Naive thymus-derived CD4-positive, alpha-beta T cell (primary cell): ENCODE results near the gene PEX10. TPM values are rescaled to one million over a fixed set of nuclear protein-coding genes. Genes with fewer than 3 reads are reported as not detected.
"Not testable (repeated sequence)": the region's sequence is repeated elsewhere in the genome, so short reads cannot be mapped to it uniquely, and the experiment has no call there.

Experiments
- ATAC-seq: fragments of 150-1000 bp; cut with Tn5 transposase; 2 replicates; pipeline ENCODE4 v1.10.0; 2021; ENCODE audit warnings: mild to moderate bottlenecking, moderate library complexity
- CTCF ChIA-PET: fragments of 350-600 bp; sonication (Branson Sonifier 250); formaldehyde crosslinking; loops from one replicate; lab custom pipeline; 2021; ENCODE audit warnings: antibody characterized with exemption; lab: Charles Lee
- POLR2A ChIA-PET: fragments of 350-600 bp; sonication (Branson Sonifier 250); formaldehyde crosslinking; loops from one replicate; lab custom pipeline; 2021; ENCODE audit warnings: antibody characterized with exemption, inconsistent platforms; lab: Charles Lee
- DNase-seq, 9 donors: peaks; one replicate each; pipeline versions ENCODE4 v3.0.0 to v3.0.0-alpha.2; 2020 to 2022; ENCODE audit warnings: mixed read lengths in 1 of 9
- H3K27ac ChIP-seq: one replicate; pipeline ENCODE4 v1.7.0; 2013; ENCODE audit warnings: mild to moderate bottlenecking, low read depth, low read length, moderate library complexity
- H3K27me3 ChIP-seq, 2 donors: one replicate each; pipeline ENCODE4 v1.7.0; 2013; ENCODE audit warnings: low read length in 2 of 2, mild to moderate bottlenecking in 2 of 2, moderate library complexity in 2 of 2; ENCODE audit not compliant: control insufficient read depth in 2 of 2, insufficient read depth in 2 of 2
- H3K36me3 ChIP-seq, 3 experiments: 1 replicate in 2 of 3; 2 replicates in 1 of 3; pipeline ENCODE4 v1.7.0; 2013; ENCODE audit warnings: low read length in 3 of 3, mild to moderate bottlenecking in 3 of 3, moderate library complexity in 1 of 3; ENCODE audit not compliant: insufficient read depth in 3 of 3, control insufficient read depth in 2 of 3
- H3K4me1 ChIP-seq, 2 donors: one replicate each; pipeline ENCODE4 v1.7.0; 2013; ENCODE audit warnings: low read length in 2 of 2, mild to moderate bottlenecking in 2 of 2, moderate library complexity in 1 of 2; ENCODE audit not compliant: control insufficient read depth in 2 of 2, insufficient read depth in 2 of 2
- H3K4me3 ChIP-seq: 2 replicates; pipeline ENCODE4 v1.7.0; 2013; ENCODE audit warnings: mild to moderate bottlenecking, low read length
- H3K9me3 ChIP-seq, 3 experiments: 1 replicate in 2 of 3; 2 replicates in 1 of 3; pipeline ENCODE4 v1.7.0; 2013; ENCODE audit warnings: low read length in 3 of 3; ENCODE audit not compliant: control insufficient read depth in 2 of 3
- H3K27ac Mint-ChIP-seq, 9 donors: one replicate each; pipeline ENCODE4 v1.8.0; 2020 to 2022; ENCODE audit warnings: mixed read lengths in 9 of 9, mild to moderate bottlenecking in 8 of 9, moderate library complexity in 5 of 9, inconsistent platforms in 2 of 9
- H3K27me3 Mint-ChIP-seq, 5 donors: one replicate each; pipeline ENCODE4 v1.8.0; 2021 to 2022; ENCODE audit warnings: mixed read lengths in 5 of 5, mild to moderate bottlenecking in 1 of 5
- H3K36me3 Mint-ChIP-seq, 5 donors: one replicate each; pipeline ENCODE4 v1.8.0; 2020 to 2022; ENCODE audit warnings: mixed read lengths in 5 of 5, mild to moderate bottlenecking in 3 of 5, inconsistent platforms in 1 of 5
- H3K4me1 Mint-ChIP-seq, 7 donors: one replicate each; pipeline ENCODE4 v1.8.0; 2020 to 2022; ENCODE audit warnings: mixed read lengths in 7 of 7, mild to moderate bottlenecking in 3 of 7, inconsistent platforms in 1 of 7
- H3K4me3 Mint-ChIP-seq, 10 donors: one replicate each; pipeline ENCODE4 v1.8.0; 2020 to 2022; ENCODE audit warnings: mild to moderate bottlenecking in 10 of 10, mixed read lengths in 10 of 10, moderate library complexity in 6 of 10, inconsistent platforms in 2 of 10
- H3K9me3 Mint-ChIP-seq, 11 donors: one replicate each; pipeline ENCODE4 v1.8.0; 2020 to 2022; ENCODE audit warnings: mixed read lengths in 11 of 11, mild to moderate bottlenecking in 4 of 11, inconsistent platforms in 1 of 11, moderate library complexity in 1 of 11
- intact Hi-C, 2 donors: fragments of 100-400 bp; cut with micrococcal nuclease; formaldehyde crosslinking; loops; one replicate each; pipeline ENCODE4 v1.15.1; 2023
- polyA plus RNA-seq, 2 donors: library from polyadenylated mRNA; unstranded; fragments of 300-500 nt; fragmentation: Illumina TruSeq; gene quantifications; one replicate each; pipeline ENCODE4 v1.2.3, GENCODE V29; 2021
- total RNA-seq, 6 experiments: library from RNA in 5 of 6; stranded (reverse) in 5 of 6; gene quantifications; 1 replicate in 5 of 6; 2 replicates in 1 of 6; pipeline ENCODE4 v1.2.3 and lab custom pipeline; 2021 to 2026

PEX10 gene
- total RNA-seq (10 to 100 TPM in 4 of 5 experiments, 1 to 10 TPM in 1; 8.7 to 14.9 (median 12.3) TPM), polyA plus RNA-seq (10 to 100 TPM in 1 of 2 donors, 1 to 10 TPM in 1; 9.1 to 10.4 TPM), total RNA-seq (lab: John Stamatoyannopoulos, UW) (12.7 reads per million, percentile 40 among the genes with 10 or more reads in this experiment)

DNA sequence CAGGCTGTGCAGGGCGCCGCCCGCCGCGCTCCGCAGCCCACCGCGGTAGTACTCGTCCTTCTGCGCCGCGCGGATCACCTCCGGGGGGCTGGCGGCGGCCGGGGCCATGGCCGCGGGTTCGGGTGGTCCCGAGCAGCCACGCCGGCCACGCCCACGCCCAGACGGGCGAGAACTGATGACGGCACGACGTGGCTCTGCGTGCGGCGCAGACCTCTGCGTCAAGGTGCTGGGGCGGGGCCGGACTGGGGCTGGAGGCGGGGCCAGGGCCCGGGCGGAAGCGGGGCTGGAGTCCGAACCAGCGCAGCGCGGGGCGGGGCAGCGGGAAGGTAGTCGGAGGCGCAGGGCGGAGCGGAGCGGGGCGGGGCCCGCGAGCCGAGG is at the start of gene PEX10:
TSS of gene PEX10 (minus strand) at position 170 of the 378 bp plus-strand sequence. CDS start at position 108, 62 bp downstream.
- ChIA-PET POLR2A (interaction anchor here (1.0 to 4.1 kb wide), 7 partner anchors 21 to 213 kb away, joined by 3 to 32 read pairs (median 6); partner anchors contain the start of genes MORN1 and RER1), CTCF (interaction anchor here (1.0 to 1.8 kb wide), 4 partner anchors 135 to 374 kb away, joined by 3 to 11 read pairs (median 4); partner anchors contain the start of gene TNFRSF14)
- ATAC-seq (peak; percentile 97), DNase-seq (peak; percentile 95 to 100 (median 98))
- peaks cover 35 to 45% of the 10 kb centered on the region in 2 donors for H3K4me1 ChIP-seq
- peak within 1 kb of the TSS; percentile 95 for H3K27ac ChIP-seq
- H3K4me3 Mint-ChIP-seq, result peak within 1 kb of the TSS; percentile 83 to 91 (median 86)
- peaks cover 0 to 20% (median 3%) of the 10 kb centered on the region in 3 experiments for H3K36me3 ChIP-seq
- H3K27me3 Mint-ChIP-seq, result no peaks in the 10 kb centered on the region
- H3K27me3 ChIP-seq, result no peaks in the 10 kb centered on the region
- no peaks in the 10 kb centered on the region for H3K9me3 Mint-ChIP-seq
- intact Hi-C loops, result loop anchor here (1.0 to 10.0 kb wide), 8 partner anchors 21 to 622 kb away; partner anchors contain the start of genes MORN1 (in 2 of the 2), PANK4 (in 2 of the 2) and RER1 (in 2 of the 2)
- no peaks in the 10 kb centered on the region for H3K9me3 ChIP-seq
- H3K4me3 ChIP-seq, result peak within 1 kb of the TSS; percentile 71
- peak within 1 kb of the TSS; percentile 31 to 94 (median 87) for H3K27ac Mint-ChIP-seq
- H3K36me3 Mint-ChIP-seq, result peaks cover 0 to 5% (median 0%) of the 10 kb centered on the region in 5 donors
- peaks cover 27 to 45% (median 35%) of the 10 kb centered on the region in 7 donors for H3K4me1 Mint-ChIP-seq

- H3K27ac Mint-ChIP-seq, result no peak overlapping the region
- DNase-seq (no peak), ATAC-seq (no peak)
- no peak overlapping the region for H3K4me3 Mint-ChIP-seq
- Histone ChIP-seq H3K4me3 (no peak overlapping the region), H3K27me3 (no peaks in the 10 kb centered on the region), H3K9me3 (no peaks in the 10 kb centered on the region), H3K4me1 (peaks cover 0 to 5% of the 10 kb centered on the region in 2 donors), H3K27ac (no peak overlapping the region), H3K36me3 (no peaks in the 10 kb centered on the region)
- ChIA-PET CTCF (no interaction called here), POLR2A (no interaction called here)
- no peaks in the 10 kb centered on the region for H3K36me3 Mint-ChIP-seq
- H3K4me1 Mint-ChIP-seq, result peaks cover 0 to 9% (median 0%) of the 10 kb centered on the region in 7 donors
- intact Hi-C loops, result no loop called here
- H3K9me3 Mint-ChIP-seq, result no peaks in the 10 kb centered on the region
- H3K27me3 Mint-ChIP-seq, result peaks cover 0 to 5% (median 5%) of the 10 kb centered on the region in 5 donors
These were observed 48.8 kb upstream of the PEX10 start for GRCh38 chr1:2460996-2461751.

GRCh38 chr1:2460203-2460602 is 47.8 kb upstream of the PEX10 start:
- Histone ChIP-seq H3K9me3 (no peaks in the 10 kb centered on the region), H3K27ac (no peak overlapping the region), H3K4me3 (no peak overlapping the region), H3K36me3 (no peaks in the 10 kb centered on the region), H3K27me3 (no peaks in the 10 kb centered on the region), H3K4me1 (no peaks in the 10 kb centered on the region)
- CTCF ChIA-PET, result no interaction called here
- ATAC-seq, result no peak
- POLR2A ChIA-PET, result no interaction called here
- H3K27me3 Mint-ChIP-seq, result peaks cover 0 to 5% (median 5%) of the 10 kb centered on the region in 5 donors
- H3K27ac Mint-ChIP-seq, result no peak overlapping the region
- no peak overlapping the region for H3K4me3 Mint-ChIP-seq
- intact Hi-C loops, result no loop called here
- no peak for DNase-seq
- H3K4me1 Mint-ChIP-seq, result peaks cover 0 to 9% (median 0%) of the 10 kb centered on the region in 7 donors
- H3K9me3 Mint-ChIP-seq, result no peaks in the 10 kb centered on the region
- no peaks in the 10 kb centered on the region for H3K36me3 Mint-ChIP-seq

DNA sequence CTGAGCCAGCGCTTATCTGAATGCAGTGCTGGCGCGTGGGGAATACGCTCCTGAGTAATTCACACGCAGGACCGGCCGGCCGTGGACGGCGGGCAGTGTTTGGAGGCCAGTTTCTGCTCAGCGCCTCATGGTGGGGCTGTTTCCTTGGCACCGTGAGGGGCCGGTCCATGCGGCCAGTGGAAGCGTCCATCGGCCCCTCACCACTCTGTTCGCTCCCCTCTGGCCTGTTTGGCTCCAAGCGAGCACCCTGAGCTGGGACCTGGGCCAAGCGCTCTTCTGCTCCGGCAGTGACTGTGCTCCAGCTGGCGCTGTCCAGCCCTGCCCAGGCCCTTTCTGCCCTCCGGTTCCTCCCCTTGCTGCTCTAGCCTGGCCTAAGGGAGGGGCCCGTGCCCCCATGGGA is 47.4 kb upstream of the PEX10 start:
- CTCF ChIA-PET, result no interaction called here
- DNase-seq (no peak), ATAC-seq (no peak)
- H3K36me3 ChIP-seq, result no peaks in the 10 kb centered on the region
- H3K27ac ChIP-seq, result no peak overlapping the region
- no peaks in the 10 kb centered on the region for H3K9me3 ChIP-seq
- intact Hi-C loops, result no loop called here
- POLR2A ChIA-PET, result no interaction called here
- H3K27me3 ChIP-seq, result no peaks in the 10 kb centered on the region
- peaks cover 0 to 5% (median 5%) of the 10 kb centered on the region in 5 donors for H3K27me3 Mint-ChIP-seq
- H3K4me3 ChIP-seq, result no peak overlapping the region
- peaks cover 0 to 9% (median 0%) of the 10 kb centered on the region in 7 donors for H3K4me1 Mint-ChIP-seq
- no peak overlapping the region for H3K4me3 Mint-ChIP-seq
- no peaks in the 10 kb centered on the region for H3K9me3 Mint-ChIP-seq
- H3K4me1 ChIP-seq, result no peaks in the 10 kb centered on the region
- no peak overlapping the region for H3K27ac Mint-ChIP-seq
- H3K36me3 Mint-ChIP-seq, result no peaks in the 10 kb centered on the region

DNA sequence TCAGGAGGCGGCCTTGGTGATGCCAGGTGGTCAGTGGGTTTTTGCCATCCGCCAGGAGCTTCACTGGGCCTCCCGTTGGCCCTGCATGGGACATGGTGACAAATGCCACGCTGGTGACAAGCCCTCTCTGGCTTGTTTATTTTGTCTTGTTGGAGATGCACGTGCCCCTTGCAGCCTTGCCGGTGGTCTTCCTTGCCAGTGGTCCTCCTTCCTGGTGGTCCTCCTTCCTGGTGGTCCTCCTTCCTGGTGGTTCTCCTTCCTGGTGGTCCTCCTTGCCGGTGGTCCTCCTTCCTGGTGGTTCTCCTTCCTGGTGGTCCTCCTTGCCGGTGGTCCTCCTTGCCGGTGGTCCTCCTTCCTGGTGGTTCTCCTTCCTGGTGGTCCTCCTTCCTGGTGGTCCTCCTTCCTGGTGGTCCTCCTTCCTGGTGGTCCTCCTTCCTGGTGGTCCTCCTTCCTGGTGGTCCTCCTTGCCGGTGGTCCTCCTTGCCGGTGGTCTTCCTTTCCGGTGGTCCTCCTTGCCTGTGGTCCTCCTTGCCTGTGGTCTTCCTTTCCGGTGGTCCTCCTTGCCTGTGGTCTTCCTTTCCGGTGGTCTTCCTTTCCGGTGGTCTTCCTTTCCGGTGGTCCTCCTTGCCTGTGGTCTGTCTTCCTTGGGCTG is 46.9 kb upstream of the PEX10 start:
- H3K36me3 Mint-ChIP-seq, DNase-seq, H3K27me3 Mint-ChIP-seq, intact Hi-C loops, H3K4me3 Mint-ChIP-seq, POLR2A ChIA-PET, H3K4me1 Mint-ChIP-seq, H3K9me3 Mint-ChIP-seq, H3K9me3 ChIP-seq, H3K27ac Mint-ChIP-seq, CTCF ChIA-PET, H3K4me1 ChIP-seq, H3K27ac ChIP-seq, H3K4me3 ChIP-seq, H3K36me3 ChIP-seq, ATAC-seq, H3K27me3 ChIP-seq: not testable (repeated sequence)

GRCh38 chr1:2458687-2459086 is 46.3 kb upstream of the PEX10 start:
- H3K36me3 Mint-ChIP-seq, result no peaks in the 10 kb centered on the region
- Histone ChIP-seq H3K27ac (no peak overlapping the region), H3K4me1 (no peaks in the 10 kb centered on the region), H3K36me3 (no peaks in the 10 kb centered on the region), H3K4me3 (no peak overlapping the region), H3K9me3 (no peaks in the 10 kb centered on the region), H3K27me3 (no peaks in the 10 kb centered on the region)
- DNase-seq (no peak), ATAC-seq (no peak)
- no peak overlapping the region for H3K4me3 Mint-ChIP-seq
- no peaks in the 10 kb centered on the region for H3K27me3 Mint-ChIP-seq
- CTCF ChIA-PET, result no interaction called here
- peaks cover 0 to 3% (median 0%) of the 10 kb centered on the region in 7 donors for H3K4me1 Mint-ChIP-seq
- POLR2A ChIA-PET, result no interaction called here
- no peak overlapping the region for H3K27ac Mint-ChIP-seq
- intact Hi-C loops, result no loop called here
- no peaks in the 10 kb centered on the region for H3K9me3 Mint-ChIP-seq
